ENCODE results near the gene GLCE.

- TF ChIP-seq, protein P1, sequence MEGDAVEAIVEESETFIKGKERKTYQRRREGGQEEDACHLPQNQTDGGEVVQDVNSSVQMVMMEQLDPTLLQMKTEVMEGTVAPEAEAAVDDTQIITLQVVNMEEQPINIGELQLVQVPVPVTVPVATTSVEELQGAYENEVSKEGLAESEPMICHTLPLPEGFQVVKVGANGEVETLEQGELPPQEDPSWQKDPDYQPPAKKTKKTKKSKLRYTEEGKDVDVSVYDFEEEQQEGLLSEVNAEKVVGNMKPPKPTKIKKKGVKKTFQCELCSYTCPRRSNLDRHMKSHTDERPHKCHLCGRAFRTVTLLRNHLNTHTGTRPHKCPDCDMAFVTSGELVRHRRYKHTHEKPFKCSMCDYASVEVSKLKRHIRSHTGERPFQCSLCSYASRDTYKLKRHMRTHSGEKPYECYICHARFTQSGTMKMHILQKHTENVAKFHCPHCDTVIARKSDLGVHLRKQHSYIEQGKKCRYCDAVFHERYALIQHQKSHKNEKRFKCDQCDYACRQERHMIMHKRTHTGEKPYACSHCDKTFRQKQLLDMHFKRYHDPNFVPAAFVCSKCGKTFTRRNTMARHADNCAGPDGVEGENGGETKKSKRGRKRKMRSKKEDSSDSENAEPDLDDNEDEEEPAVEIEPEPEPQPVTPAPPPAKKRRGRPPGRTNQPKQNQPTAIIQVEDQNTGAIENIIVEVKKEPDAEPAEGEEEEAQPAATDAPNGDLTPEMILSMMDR (IDR thresholded peaks at IDR 0.05; ENCODE audit: insufficient read depth, low read depth, low read length), result no peak
- TF ChIP-seq EZH2 (IDR thresholded peaks at IDR 0.05; ENCODE audit: insufficient read depth, low read length), result no peak
Observed at GRCh38 chr15:69289342-69290146, 129.1 kb downstream of the GLCE start.
